ENCODE results near the gene STOML2. TPM values are rescaled to one million over a fixed set of nuclear protein-coding genes. Genes with fewer than 3 reads are reported as not detected.

The STOML2 gene
- total RNA-seq, 1 donor from 2014 or later = 83.1 TPM

DNA sequence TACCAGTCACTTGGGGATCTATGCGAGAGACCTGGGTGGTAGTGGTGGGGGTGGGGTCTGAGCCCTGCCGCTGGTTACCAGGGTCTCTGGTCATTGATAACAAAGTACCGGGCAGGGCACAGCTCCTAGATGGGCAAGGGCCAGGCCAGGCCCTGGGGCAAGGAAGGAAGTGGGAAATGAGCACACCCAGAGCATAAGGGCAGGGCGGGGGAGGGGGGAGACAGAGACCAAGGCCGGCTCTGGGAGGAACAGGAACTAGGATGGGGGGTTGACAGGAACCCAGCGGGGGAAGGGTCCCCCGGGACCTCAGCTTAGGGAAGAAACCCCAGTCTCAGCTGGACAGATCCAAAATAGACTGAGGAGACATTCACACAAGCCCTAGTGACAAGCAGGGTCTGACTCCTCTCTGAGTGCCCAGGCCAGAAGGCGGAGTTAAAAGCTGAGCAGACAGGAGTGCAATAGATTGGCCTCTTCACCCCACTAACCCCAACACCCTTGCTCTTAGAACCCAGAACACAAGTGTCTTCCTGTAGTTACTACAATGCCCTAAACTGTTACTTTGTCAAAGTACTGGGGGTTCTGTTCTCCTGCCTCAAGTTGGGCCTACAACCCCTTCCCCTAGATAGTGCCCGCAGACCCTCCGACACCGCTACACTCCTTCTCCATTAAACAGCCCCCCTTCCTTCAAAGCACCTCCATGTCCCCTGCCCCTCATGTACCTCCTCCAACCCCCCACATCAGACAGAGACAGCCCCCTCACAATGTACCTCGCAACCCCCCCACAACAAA lies 12.1 kb upstream of the STOML2 start:
- no peak for FAIRE-seq
- H3K4me3 Mint-ChIP-seq (ENCODE audit: unreplicated experiment) = peak overlapping the region; percentile 95
- DNase-seq (ENCODE audit: low read depth) = peak; percentile 10

DNA sequence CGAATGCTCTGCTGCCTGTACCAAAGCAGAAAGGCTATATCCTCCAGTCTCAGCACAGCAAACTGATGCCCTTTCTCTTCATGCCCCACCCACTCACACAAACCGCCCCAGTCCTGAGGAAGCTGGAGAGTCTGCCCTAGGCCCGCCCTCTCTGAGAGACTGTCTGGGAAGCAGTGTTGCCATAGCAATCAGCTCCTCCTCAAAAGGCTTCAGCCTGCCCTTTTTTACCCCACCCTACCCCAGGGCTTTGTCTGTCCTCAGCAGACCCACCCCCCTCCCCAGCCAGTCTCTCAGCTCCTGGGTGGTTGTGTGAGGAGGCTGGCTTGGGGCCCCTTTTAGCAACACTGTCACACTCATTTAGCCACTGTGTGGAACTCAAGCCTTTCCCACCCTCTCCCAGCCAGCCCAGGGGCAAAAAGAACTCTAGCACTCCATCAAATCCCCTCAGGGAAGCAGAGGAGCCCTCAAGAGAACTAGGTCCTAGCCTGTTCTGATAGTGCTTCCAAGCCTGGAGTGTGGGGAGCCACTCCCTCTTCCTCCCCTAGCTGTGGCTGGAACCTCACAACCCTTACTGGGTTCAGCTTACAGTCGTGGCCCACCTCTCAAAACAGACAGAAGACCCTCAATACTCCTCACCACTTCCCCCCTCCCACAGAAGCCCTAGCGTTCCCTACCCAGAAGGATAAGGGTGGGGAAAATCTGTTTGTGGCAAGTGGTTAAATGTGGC lies 11.3 kb upstream of the STOML2 start:
- H3K36me3 ChIP-seq (ENCODE audit: insufficient read depth, low read length) = no peaks in the 10 kb centered on the region
- DNase-seq (ENCODE audit: low read depth) = peak; percentile 96
- Mint-ChIP-seq H3K27ac (ENCODE audit: unreplicated experiment) (peak overlapping the region; percentile 98), H3K9me3 (ENCODE audit: unreplicated experiment) (no peaks in the 10 kb centered on the region), H3K27me3 (ENCODE audit: low read depth, unreplicated experiment) (no peaks in the 10 kb centered on the region), H3K4me3 (ENCODE audit: unreplicated experiment) (peak overlapping the region; percentile 95), H3K4me1 (ENCODE audit: low read depth, unreplicated experiment) (peaks cover 29% of the 10 kb centered on the region), H3K36me3 (ENCODE audit: low read depth, unreplicated experiment) (no peaks in the 10 kb centered on the region)
- H3K4me3 ChIP-seq (ENCODE audit: insufficient read depth, low read depth, low read length) = peak overlapping the region; percentile 94
- H4K20me1 ChIP-seq (ENCODE audit: insufficient read depth, low read length) = peaks cover 20% of the 10 kb centered on the region
- peaks cover 55% of the 10 kb centered on the region for H3K4me1 ChIP-seq (ENCODE audit: insufficient read depth, low read length)
- no peak for TF ChIP-seq EZH2 (IDR thresholded peaks at IDR 0.05; ENCODE audit: insufficient read depth, low read length)
- H2AFZ ChIP-seq (ENCODE audit: low read depth, low read length) = peak overlapping the region; percentile 64
- peak overlapping the region; percentile 97 for H3K4me2 ChIP-seq (ENCODE audit: low read length)
- H3K79me2 ChIP-seq (ENCODE audit: insufficient read depth, low read length) = peaks cover 51% of the 10 kb centered on the region
- H3K9ac ChIP-seq (ENCODE audit: low read length) = peak overlapping the region; percentile 86
- H3K27ac ChIP-seq (ENCODE audit: low read depth, low read length) = peak overlapping the region; percentile 90
- H3K9me3 ChIP-seq (ENCODE audit: insufficient read depth, low read depth, low read length) = no peaks in the 10 kb centered on the region
- no peaks in the 10 kb centered on the region for H3K27me3 ChIP-seq (ENCODE audit: insufficient read depth, low read length)
- peak; percentile 86 for FAIRE-seq

More for the DNA sequence above, 12.1 kb upstream of the STOML2 start:
- H3K9me3 ChIP-seq (ENCODE audit: insufficient read depth, low read depth, low read length) = no peaks in the 10 kb centered on the region
- no peaks in the 10 kb centered on the region for H3K36me3 ChIP-seq (ENCODE audit: insufficient read depth, low read length)
- peak overlapping the region; percentile 86 for H3K9ac ChIP-seq (ENCODE audit: low read length)
- peak overlapping the region; percentile 98 for H3K27ac Mint-ChIP-seq (ENCODE audit: unreplicated experiment)
- H4K20me1 ChIP-seq (ENCODE audit: insufficient read depth, low read length) = peaks cover 12% of the 10 kb centered on the region
- no peaks in the 10 kb centered on the region for H3K9me3 Mint-ChIP-seq (ENCODE audit: unreplicated experiment)
- H3K27ac ChIP-seq (ENCODE audit: low read depth, low read length) = peak overlapping the region; percentile 90
- H3K27me3 Mint-ChIP-seq (ENCODE audit: low read depth, unreplicated experiment) = no peaks in the 10 kb centered on the region
- H3K4me1 ChIP-seq (ENCODE audit: insufficient read depth, low read length) = peaks cover 48% of the 10 kb centered on the region
- peaks cover 23% of the 10 kb centered on the region for H3K4me1 Mint-ChIP-seq (ENCODE audit: low read depth, unreplicated experiment)
- H2AFZ ChIP-seq (ENCODE audit: low read depth, low read length) = peak overlapping the region; percentile 64
- peaks cover 43% of the 10 kb centered on the region for H3K79me2 ChIP-seq (ENCODE audit: insufficient read depth, low read length)
- H3K4me2 ChIP-seq (ENCODE audit: low read length) = peak overlapping the region; percentile 97
- peak overlapping the region; percentile 94 for H3K4me3 ChIP-seq (ENCODE audit: insufficient read depth, low read depth, low read length)
- TF ChIP-seq EZH2 (IDR thresholded peaks at IDR 0.05; ENCODE audit: insufficient read depth, low read length) = no peak
- TF ChIP-seq, protein P1, sequence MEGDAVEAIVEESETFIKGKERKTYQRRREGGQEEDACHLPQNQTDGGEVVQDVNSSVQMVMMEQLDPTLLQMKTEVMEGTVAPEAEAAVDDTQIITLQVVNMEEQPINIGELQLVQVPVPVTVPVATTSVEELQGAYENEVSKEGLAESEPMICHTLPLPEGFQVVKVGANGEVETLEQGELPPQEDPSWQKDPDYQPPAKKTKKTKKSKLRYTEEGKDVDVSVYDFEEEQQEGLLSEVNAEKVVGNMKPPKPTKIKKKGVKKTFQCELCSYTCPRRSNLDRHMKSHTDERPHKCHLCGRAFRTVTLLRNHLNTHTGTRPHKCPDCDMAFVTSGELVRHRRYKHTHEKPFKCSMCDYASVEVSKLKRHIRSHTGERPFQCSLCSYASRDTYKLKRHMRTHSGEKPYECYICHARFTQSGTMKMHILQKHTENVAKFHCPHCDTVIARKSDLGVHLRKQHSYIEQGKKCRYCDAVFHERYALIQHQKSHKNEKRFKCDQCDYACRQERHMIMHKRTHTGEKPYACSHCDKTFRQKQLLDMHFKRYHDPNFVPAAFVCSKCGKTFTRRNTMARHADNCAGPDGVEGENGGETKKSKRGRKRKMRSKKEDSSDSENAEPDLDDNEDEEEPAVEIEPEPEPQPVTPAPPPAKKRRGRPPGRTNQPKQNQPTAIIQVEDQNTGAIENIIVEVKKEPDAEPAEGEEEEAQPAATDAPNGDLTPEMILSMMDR (IDR thresholded peaks at IDR 0.05; ENCODE audit: insufficient read depth, low read depth, low read length) = no peak
- H3K27me3 ChIP-seq (ENCODE audit: insufficient read depth, low read length) = no peaks in the 10 kb centered on the region
- H3K36me3 Mint-ChIP-seq (ENCODE audit: low read depth, unreplicated experiment) = no peaks in the 10 kb centered on the region

DNA sequence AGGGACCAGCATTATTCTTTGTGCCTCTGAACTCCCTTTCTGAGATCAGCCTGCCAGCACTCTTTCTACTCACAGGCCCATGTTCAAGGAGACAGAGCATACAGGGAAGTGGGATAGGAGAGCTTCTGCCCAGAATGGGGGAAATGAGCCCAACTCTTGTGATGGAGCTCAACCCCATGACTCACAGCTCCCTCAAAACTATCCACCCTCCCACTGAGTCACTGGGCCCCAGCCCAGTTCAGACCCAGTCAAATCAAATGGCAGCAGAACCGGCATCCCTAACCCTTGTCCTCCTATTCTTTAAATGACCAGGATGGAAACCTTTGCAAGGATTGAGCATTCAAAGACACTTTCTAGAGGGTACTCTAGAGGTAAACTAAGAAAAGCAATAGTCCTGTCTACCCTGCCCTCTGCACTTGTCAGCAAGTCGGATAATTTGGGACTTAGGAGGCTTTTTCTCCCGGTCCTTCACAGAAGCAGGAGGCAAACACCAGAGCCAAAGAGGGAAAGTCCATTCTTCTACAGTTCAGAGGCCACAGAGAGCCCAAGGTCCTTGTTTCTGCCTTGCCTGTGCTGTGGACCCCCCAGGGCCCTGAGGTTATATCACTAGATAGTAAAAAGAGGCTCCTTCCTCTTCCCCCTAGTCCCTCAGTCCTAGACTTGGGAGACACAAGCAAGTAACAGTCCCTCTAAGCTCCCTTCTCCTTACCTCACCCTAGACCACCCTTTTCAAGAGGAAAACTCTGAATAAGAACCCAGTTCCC lies 9.5 kb upstream of the STOML2 start:
- no peaks in the 10 kb centered on the region for H3K36me3 Mint-ChIP-seq (ENCODE audit: low read depth, unreplicated experiment)
- Histone ChIP-seq H4K20me1 (ENCODE audit: insufficient read depth, low read length) (peaks cover 31% of the 10 kb centered on the region), H3K36me3 (ENCODE audit: insufficient read depth, low read length) (peaks cover 7% of the 10 kb centered on the region), H3K4me3 (ENCODE audit: insufficient read depth, low read depth, low read length) (peak overlapping the region; percentile 48), H2AFZ (ENCODE audit: low read depth, low read length) (no peak overlapping the region), H3K79me2 (ENCODE audit: insufficient read depth, low read length) (peaks cover 64% of the 10 kb centered on the region), H3K9me3 (ENCODE audit: insufficient read depth, low read depth, low read length) (no peaks in the 10 kb centered on the region), H3K9ac (ENCODE audit: low read length) (peak overlapping the region; percentile 85), H3K27me3 (ENCODE audit: insufficient read depth, low read length) (no peaks in the 10 kb centered on the region), H3K4me1 (ENCODE audit: insufficient read depth, low read length) (peaks cover 56% of the 10 kb centered on the region), H3K27ac (ENCODE audit: low read depth, low read length) (peak overlapping the region; percentile 84), H3K4me2 (ENCODE audit: low read length) (peak overlapping the region; percentile 94)
- DNase-seq (ENCODE audit: low read depth) (peak; percentile 60), FAIRE-seq (no peak)
- H3K4me1 Mint-ChIP-seq (ENCODE audit: low read depth, unreplicated experiment) = peaks cover 35% of the 10 kb centered on the region
- H3K9me3 Mint-ChIP-seq (ENCODE audit: unreplicated experiment) = no peaks in the 10 kb centered on the region
- H3K27me3 Mint-ChIP-seq (ENCODE audit: low read depth, unreplicated experiment) = no peaks in the 10 kb centered on the region
- TF ChIP-seq EZH2 (IDR thresholded peaks at IDR 0.05; ENCODE audit: insufficient read depth, low read length) = no peak
- TF ChIP-seq, protein P1 (IDR thresholded peaks at IDR 0.05; ENCODE audit: insufficient read depth, low read depth, low read length) = no peak
- peak overlapping the region; percentile 95 for H3K4me3 Mint-ChIP-seq (ENCODE audit: unreplicated experiment)
- H3K27ac Mint-ChIP-seq (ENCODE audit: unreplicated experiment) = peak overlapping the region; percentile 93
